ENCODE measurements around the gene POLR1E.
"Not testable (repeated sequence)": the region's sequence is repeated elsewhere in the genome, so short reads cannot be mapped to it uniquely, and the experiment has no call there.

POLR1E gene

DNA sequence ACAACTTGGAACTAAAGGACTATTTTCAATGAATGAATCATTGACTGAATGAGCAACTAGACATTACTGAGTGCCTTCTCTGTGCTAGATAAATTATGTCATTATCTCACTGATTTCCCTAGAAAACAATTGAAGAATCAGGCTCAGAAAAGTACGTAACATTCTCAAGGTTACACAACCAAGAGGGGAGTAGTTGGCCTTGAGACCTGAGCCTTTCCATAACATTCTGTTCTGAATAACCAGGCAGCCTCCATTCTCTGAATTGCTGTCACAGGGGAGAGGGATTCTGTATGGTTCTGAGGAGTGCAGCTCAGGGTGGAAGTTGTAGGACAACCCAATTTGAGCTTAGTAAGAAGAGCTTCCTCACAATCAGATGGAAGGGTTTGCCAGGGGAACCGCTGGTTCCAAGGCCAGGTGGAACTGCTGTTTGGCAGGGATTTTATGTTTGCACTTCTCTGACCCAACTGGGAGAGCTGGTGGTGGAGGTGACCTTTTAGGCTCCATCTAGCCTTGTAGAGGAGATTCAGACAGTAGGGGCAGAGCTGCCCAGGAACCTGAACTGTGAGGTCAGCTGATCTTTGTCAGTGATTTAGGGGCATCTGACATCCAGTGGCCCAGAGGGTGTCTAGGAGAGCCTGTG lies 16.3 kb downstream of the POLR1E start:
- DNase-seq (ENCODE audit: low read depth), result no peak

DNA sequence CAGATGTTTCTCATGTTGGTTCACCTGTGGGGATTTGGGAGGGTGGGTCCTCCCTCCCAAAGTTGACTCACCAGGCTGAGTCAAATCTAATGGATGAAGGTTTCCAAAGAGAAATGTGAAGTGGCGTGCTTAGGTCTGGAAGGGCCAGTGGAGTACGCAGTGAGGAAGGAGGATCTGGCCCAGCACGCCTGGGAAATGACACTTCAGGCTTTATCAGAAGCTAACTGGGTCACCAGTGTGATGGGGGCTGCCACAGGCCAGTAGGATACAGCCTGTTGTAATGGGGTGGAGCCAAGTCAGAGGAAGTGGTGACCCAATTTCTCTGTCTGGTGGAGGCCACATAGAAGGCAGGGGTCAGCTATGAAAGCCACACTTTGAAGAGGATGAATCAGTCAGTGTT lies 18.0 kb downstream of the POLR1E start:
- no peak for DNase-seq (ENCODE audit: low read depth)

DNA sequence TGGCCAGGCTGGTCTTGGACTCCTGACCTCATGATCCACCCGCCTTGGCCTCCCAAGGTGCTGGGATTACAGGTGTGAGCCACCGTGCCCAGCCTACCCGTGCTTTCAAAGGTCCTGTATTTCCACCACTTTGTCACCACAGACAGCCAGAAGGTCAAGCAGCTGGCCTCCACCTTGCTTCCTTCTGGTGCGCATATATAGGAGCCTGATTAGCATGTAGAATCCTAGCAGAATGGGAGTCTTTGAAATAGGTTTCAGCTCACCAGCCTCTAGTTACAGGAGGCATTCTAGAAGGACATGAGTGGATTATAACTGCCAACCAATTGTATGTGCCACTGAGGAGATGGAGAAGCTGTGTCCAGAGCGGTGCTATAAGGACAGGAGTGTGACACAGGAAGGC lies 18.9 kb downstream of the POLR1E start:
- no peak for DNase-seq (ENCODE audit: low read depth)

DNA sequence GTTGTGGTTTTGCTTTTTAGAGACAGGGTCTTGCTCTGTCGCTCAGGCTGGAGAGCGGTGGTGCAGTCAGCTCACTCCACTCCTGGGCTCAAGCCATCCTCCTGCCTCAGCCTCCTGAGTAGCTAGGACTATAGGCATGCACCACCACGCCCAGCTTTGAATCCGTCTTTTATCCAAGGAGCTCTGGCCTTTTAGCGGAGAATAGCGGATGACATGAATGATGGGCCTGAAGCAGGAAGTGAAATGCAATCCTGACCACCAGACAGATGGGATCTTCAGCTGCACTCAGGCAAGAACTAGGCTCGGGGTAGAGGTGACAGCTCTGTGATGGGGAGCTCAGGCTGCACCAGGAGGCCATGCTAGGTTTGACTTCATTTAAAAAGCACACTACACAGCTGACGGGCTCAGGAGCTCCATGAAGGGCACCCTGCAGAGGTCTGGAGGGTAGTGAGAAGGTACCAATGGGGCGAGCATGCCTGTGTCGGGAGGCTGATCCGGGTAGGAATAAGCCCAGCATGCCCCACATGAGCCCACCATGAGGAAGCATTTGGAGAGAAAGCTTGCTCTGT lies 21.9 kb downstream of the POLR1E start:
- no peak for DNase-seq (ENCODE audit: low read depth)

DNA sequence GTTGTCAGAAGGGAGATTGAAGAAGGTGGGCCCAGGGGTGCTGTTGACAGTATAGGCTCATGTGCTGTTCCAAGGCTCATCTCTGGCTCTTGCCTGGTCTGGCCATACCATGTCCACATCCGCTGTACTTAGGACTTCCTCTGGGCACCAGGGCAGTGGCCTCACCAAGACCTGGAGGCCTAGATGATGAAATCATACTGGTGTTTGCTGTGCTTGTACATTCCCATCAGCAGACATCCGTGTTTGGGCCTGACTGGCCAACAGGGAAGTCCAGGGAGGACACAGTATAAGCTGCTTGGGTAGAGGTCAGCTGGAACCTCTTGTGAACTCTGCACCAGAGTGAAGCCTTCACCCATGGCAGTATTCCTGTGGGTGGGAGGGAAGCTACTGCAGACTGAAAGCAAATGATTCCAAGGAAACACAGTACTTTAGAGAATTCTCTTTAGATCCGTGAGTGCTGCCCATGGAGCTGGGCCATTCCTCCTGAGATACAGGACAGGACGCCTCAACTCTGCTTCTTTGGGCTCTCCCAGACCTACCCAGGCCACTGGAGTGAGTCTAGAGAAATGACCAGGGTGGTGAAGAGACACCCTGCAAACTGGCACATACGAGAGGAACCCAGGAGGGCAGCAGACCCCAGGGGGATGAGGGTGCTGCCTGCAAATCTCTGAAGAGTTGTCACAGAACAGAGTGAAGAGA lies 22.5 kb downstream of the POLR1E start:
- no peak for DNase-seq (ENCODE audit: low read depth)

DNA sequence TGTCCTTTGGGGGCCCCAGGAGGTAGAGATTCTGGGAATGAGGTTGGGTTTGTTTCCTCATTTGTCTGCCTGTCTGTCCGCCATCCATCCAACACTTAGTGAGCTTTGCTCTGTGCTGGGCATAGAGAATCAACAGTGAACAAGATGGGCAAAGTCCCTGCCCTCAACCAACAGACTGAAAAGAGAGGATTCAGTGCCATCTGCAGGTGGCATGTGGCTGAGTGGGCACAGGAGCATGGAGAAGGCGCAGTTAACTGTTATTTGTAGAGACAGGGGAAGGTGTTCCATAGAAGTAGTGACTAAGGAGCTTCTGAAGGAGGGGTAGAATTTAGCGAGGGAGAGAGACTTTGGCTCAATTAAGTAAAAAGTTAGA lies 23.1 kb downstream of the POLR1E start:
- no peak for DNase-seq (ENCODE audit: low read depth)

DNA sequence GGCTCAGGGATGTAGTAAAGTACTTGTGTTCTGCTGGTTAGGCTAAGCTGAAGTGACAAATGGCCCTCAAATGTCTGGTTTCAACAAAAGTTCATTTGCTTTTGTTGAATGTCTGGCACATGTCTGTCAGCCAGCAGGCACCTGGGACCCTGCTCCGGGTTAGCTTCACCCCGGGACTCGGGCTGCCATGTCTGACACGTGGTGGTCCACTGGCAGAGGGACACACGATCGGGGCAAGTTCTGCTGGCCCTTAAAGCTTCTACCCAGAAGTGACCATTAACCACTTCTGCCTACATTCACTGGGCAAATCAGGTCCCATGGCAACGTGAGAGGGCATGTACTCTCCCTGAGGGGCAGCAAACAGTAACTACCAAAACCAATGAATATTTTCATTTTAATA lies 23.8 kb downstream of the POLR1E start:
- no peak for DNase-seq (ENCODE audit: low read depth)

DNA sequence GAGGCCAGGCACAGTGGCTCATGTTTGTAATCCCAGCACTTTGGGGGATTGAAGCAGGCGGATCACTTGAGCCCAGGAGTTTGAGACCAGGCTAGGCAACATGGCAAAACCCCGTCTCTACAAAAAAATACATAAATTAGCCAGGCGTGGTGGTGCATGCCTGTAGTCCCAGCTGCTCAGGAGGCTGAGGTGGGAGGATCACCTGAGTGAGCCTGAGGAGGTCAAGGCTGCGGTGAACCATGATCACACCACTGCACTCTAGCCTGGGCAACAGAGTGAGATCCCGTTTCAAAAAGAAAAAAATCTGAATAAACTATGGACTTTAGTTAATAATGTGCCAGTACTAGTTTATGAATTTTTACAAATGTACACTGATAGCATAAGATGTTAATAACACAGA lies 24.3 kb downstream of the POLR1E start:
- not testable (repeated sequence) for DNase-seq (ENCODE audit: low read depth)

DNA sequence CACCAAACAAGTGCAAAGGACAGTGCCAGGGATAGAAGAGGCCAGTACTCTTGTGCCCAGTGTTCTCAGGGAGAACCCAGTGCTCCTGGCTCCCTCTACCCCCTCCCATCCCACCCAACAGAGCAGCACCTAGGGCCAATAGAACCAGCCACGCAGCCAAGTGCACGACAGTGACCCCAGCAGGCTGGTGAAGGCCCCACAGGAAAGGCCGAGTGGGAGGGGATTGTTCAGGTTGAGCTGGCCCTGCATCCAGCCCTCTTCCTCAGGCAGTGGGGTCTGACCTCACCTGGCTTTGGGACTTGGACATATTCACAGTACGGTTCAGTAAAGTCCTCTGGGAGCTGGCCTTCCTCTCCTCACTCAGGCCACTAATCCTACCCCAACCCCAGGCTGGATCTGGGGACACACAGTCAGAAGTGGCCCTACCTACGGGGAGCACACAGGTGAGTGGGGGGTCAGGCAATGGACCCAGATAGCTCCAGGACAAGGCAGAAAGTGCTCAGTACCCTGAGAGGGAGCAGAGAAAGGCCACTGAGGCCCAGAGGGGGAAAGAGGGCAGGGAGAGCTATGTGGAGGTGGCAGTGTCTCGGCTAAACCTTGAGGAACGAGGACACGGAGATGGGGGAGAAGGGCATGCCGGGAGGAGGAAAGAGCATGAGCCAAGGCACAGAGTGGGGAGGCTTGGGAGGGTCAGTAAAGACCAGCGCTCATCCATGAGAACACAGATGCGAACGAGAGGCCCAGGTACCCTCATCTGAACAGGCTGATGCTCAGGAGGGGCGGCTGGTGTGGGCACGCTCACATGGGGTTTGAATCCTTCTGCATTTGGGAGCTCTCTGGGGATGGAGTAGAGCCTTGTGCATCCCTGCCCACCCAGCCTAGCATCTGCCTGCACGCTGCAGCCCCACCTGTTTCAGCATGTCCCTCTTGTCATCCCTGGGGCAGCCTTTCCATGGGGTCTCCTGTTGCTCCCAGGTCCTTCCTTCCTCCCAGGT lies 25.6 kb downstream of the POLR1E start:
- no peak for DNase-seq (ENCODE audit: low read depth)

DNA sequence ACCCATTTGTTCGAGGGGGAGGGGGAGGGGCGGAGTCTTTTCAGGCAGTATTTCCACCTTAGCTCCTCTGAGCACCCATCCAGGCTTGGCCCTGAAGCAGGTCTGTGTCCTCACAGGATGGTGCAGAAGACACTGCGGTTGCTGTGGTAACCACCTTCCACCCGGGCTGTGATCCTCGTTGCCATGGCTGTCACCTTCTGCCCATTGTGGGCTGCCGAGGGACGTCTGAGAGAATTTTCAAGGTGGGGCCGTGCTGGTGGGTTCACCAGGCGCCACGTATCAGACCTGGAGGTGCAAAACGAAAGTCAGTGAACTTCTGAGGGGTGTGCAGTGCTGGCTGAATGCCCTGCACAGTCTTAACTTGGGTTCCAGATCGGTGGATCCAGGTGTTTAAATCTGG lies 26.7 kb downstream of the POLR1E start:
- DNase-seq (ENCODE audit: low read depth), result no peak

DNA sequence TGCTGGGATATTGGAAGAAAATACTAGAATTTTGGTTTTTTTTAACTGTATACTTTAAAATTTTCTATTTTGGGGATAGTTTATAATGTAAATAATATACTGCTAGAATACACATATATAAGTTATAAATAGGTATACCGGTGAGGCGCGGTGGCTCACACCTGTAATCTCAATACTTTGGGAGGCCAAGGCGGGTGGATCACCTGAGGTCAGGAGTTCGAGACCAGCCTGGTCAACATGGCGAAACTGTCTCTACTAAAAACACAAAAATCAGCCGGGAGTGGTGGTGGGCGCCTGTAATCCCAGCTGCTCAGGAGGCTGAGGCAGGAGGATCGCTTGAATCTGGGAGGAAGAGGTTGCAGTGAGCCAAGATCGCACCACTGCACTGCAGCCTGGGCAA lies 28.7 kb downstream of the POLR1E start:
- not testable (repeated sequence) for DNase-seq (ENCODE audit: low read depth)

DNA sequence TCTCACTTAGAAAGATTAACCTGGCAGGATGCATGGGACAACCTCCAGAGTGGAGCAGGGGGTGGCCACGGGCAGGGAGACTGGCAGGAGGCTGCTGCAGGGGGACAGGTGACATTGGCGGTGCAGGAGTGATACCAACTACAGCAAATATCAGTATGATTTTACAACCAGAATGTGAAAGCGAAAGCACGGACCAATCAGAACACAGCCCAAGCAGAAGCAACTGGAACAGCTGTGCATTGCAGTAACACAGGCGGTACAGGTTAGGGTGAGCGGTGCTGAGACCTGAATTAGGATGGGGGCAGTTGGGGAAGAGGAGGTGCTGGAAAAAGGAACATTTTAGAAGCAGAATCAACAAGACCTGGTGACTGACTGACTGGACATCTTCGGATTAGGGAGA lies 29.3 kb downstream of the POLR1E start:
- DNase-seq (ENCODE audit: low read depth), result no peak

DNA sequence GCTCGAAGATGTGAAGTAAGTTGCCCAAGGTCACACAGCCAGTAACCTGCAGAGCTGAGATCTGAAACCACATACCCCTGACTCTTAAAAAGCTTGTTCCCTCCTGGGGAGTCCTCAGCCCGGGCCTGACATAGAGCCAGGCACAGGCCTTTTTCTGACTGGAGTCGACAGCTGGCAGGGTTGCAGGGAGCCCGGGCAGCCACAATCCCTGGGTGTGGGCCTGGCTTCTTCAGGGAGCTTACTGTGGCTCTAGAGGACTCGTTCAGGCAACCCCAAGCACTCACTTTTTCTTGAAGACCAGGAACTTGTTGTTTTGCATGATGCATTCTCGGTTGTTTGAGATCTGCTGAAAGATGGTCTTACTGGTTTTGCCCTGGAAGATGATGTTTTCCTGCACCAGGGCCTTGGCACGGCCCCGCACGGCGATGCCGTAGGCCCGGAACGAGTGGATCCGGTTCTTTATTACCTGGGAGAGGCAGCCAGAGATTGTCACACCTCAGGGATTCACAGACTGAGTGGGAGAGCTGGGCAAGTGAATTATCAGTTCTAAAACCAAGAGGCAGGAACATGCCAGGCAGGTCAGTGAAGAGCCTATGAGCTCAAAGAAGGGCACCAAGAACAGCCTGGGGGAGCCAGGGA lies 30.0 kb downstream of the POLR1E start:
- DNase-seq (ENCODE audit: low read depth), result no peak

DNA sequence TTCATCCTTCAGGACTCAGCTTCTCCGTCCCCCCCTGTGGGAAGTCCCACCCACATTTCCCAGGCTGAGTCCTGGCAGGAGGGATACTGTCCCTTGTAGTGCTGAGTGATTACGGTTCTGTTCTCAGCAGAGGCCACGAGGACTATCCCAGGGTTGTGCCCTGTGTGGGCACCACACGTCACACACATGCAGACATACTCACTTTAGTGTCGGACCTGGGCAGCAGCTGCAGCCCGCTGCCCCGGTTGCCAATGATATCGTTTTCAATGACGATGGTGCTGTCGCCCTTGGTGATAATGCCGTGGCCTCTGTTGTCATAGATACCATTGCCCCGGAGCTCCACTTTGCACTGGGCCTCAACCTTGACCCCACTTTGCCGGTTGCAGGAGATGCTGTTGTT lies 32.2 kb downstream of the POLR1E start:
- DNase-seq (ENCODE audit: low read depth), result no peak

DNA sequence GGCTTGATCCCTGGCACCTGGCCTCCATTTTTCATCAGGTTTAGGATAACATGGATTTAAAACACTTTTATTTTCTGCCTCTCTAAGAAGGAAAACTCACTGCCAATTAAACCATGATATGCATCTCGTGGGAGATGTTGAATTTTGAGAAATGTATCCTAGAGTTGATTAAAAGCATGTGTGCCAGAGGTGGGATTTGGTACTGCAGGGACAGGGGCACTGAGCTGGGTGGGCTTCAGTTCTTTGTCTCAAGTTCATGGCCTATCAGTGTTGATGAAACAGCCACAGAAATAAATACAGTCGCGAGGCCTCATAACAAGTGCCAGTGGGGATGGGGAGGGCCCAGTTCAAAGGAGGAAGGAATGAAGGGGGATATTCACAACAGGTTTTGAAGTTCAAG lies 34.9 kb downstream of the POLR1E start:
- no peak for DNase-seq (ENCODE audit: low read depth)

DNA sequence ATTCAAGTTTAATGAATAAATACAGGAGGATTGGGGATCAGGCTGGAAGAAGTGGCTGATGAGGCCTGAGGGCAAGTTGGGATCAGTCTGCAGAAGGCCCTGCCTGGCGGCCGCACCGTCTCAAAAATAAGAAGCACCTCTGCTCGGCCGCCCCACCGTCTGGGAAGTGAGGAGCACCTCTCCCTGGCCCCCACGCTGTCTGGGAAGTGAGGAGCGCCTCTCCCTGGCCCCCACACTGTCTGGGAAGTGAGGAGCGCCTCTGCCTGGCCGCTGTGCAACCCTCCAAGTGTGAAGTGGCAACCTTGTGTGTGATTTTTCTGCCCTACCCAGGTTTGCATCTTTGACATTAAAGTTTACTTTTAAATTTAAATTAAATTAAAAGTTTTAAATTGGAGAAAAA lies 35.4 kb downstream of the POLR1E start:
- no peak for DNase-seq (ENCODE audit: low read depth)

DNA sequence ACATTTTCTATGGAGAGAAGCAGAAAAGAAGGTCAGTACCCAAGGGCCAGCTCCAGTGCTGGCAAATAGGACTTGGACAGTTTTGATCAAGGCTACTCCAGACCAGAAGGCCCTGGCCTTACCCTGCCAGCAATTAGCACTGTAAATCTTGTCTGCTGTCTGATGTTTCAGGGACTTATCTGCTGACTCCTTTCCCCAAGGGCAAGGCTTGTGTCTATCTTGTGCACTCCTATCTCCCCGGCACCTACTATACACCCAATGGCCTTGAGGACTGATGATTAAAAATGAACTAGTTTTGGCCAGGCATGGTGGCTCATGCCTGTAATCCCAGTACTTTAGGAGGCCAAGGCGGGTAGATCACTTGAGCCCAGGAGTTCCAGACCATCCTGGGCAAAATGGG lies 37.2 kb downstream of the POLR1E start:
- DNase-seq (ENCODE audit: low read depth), result no peak

DNA sequence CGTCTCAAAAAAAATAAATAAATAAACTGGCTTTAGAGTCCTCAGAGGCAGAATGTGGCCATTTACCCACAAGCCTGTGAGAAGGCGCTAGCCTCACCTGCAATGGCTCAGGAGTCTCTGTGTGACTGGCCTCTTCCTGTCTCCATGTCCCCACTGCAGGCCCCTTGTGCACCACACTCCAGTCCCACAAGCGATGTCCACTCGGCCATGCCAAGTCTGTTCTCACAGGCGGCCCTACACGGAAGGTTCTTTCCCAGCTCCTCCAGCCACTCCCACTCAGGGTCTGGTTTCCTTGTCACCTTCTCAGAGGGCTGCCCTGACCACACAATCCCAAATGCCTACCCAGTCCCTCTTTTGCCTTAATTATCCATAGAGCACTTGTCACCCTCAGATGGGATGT lies 38.2 kb downstream of the POLR1E start:
- DNase-seq (ENCODE audit: low read depth), result no peak

DNA sequence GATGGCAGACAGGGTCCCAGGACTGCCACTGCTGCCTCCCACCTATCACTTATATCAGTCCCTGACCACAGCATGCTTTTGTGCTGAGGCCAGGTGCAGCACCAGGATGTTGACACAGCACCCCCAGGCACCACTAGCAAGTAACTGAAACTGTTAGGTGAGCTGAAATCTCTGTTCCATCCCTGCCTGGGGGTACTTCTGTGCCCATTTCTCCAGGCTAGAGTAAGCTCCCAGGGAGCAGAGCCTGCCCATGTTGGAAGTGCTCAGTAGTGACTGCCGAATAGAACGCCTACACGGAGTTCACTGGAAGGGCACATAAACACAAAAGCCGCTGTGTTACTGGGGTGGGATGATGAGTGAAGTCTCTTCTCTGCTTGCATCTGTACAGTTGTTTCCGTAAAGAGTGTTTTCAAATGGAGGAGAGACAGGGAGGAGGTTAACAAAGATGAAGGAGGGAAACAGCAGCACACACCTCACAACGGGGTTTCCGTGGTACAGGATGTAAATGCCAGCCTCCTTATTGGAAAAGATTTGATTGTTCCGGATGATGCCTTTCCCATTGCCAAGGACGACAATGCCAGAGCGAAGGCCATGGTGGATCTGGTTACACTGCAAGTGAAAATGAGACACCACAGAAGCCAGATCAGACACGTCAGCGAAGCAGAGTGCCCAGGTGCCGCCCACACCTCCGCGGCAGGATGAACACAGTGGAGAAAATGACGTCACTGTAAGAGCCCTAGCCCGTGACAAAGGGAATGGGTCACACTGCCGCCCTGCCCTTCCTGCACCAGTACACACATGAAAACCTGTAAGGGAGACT lies 43.1 kb downstream of the POLR1E start:
- no peak for DNase-seq (ENCODE audit: low read depth)

DNA sequence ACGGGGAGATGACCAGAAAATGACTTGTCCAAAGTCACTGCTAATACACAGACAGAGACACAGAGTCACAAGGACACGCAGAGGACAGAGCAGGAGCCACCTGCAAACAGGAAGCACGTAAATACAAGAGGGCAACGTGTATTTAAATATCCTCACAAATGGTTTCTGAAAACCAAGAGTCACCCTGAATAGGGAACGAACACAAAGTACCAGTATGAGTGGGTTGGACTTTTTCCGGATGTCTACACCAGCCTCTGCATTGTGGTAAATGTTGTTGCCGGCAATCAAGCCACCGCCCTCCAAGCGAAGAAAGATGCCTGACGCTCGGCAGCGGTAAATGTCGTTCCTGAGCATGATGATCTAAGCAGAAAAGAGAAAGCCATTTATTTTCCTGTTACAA lies 46.0 kb downstream of the POLR1E start:
- DNase-seq (ENCODE audit: low read depth), result no peak

DNA sequence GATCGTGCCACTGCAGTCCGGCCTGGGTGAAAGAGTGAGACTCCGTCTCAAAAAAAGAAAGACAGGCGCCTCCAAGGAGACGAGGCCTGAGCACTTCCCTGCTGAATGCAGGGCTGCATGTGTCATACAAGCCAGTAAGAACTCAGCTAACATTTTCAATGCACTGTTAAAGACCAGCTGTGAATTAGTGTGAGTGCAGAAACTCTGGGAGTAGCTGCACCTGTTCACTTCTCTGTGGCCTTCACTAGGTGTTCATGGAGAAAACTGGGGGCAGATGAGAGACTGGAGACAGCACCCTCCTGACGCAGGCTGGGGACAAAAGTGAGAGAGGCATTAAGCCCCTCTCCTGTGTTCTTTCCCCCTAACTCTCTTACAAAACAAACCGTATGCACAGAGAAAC lies 48.7 kb downstream of the POLR1E start:
- no peak for DNase-seq (ENCODE audit: low read depth)
